Suprapubic skin (tissue), 3 donors: Measurements from ENCODE around the gene CRTAC1.

Experiments used
- EP300 ChIP-seq: sonication (generic); formaldehyde crosslinking; IDR thresholded peaks from one replicate; pipeline ENCODE4 v1.6.1; 2017; ENCODE audit warnings: antibody characterized with exemption
- POLR2A ChIP-seq, 2 donors: fragments of 450-650 bp; IDR thresholded peaks; one replicate each; pipeline ENCODE4 v1.6.1; 2017; ENCODE audit warnings: antibody characterized with exemption in 2 of 2, mild to moderate bottlenecking in 2 of 2, moderate library complexity in 2 of 2
- TF ChIP-seq, protein P1 (sequence below), 2 donors: fragments of 200-600 bp in 1 of 2; fragments of 450-650 bp in 1 of 2; sonication (generic) in 1 of 2; IDR thresholded peaks; one replicate each; pipeline ENCODE4 v1.5.1; 2016 to 2019; ENCODE audit warnings: antibody characterized with exemption in 2 of 2, mild to moderate bottlenecking in 1 of 2, moderate library complexity in 1 of 2

DNA sequence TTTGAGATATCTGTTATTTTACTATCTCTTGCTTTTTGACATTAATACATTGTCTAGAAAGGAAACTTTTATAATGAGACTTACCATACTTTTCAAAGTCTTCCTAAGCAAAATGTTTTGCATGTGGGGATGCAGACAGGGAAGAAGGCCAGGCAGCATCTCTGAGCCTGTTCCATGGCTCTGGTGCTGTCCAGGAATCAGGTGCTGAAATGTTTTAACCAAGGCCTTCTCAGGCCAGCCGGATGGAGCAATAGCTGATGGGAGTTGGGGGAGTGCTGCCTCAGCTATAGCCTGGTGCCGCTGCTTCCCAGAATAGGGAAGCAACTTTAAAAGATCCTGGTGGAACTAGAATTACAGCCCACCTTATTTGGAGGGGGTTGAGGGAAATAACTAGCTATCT is 38.5 kb downstream of the CRTAC1 start:
- TF ChIP-seq, protein P1, sequence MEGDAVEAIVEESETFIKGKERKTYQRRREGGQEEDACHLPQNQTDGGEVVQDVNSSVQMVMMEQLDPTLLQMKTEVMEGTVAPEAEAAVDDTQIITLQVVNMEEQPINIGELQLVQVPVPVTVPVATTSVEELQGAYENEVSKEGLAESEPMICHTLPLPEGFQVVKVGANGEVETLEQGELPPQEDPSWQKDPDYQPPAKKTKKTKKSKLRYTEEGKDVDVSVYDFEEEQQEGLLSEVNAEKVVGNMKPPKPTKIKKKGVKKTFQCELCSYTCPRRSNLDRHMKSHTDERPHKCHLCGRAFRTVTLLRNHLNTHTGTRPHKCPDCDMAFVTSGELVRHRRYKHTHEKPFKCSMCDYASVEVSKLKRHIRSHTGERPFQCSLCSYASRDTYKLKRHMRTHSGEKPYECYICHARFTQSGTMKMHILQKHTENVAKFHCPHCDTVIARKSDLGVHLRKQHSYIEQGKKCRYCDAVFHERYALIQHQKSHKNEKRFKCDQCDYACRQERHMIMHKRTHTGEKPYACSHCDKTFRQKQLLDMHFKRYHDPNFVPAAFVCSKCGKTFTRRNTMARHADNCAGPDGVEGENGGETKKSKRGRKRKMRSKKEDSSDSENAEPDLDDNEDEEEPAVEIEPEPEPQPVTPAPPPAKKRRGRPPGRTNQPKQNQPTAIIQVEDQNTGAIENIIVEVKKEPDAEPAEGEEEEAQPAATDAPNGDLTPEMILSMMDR (IDR thresholded peaks at IDR 0.05) = no peak
- TF ChIP-seq POLR2A (IDR thresholded peaks at IDR 0.05) (no peak), EP300 (no peak)
